ENCODE data around the gene DNASE1.

DNA sequence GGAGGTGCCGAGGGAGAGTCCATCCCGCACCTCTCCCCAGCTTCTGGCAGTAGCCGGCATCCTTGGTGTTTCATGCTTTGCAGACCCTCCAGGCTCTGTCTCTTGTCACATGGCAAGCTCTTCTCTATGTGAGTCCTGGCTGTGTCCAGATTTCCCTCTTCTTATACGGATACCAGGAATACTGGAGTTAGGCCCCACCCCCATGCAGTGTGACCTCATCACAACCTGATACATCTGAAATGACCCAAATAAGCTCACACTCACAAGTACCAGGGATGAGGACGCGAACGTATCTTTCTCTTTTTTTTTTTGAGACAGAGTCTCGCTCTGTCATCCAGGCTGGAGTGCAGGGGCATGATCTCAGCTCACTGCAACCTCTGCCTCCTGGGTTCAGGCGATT lies 39.6 kb downstream of the DNASE1 start:
- TF ChIP-seq, protein P1, sequence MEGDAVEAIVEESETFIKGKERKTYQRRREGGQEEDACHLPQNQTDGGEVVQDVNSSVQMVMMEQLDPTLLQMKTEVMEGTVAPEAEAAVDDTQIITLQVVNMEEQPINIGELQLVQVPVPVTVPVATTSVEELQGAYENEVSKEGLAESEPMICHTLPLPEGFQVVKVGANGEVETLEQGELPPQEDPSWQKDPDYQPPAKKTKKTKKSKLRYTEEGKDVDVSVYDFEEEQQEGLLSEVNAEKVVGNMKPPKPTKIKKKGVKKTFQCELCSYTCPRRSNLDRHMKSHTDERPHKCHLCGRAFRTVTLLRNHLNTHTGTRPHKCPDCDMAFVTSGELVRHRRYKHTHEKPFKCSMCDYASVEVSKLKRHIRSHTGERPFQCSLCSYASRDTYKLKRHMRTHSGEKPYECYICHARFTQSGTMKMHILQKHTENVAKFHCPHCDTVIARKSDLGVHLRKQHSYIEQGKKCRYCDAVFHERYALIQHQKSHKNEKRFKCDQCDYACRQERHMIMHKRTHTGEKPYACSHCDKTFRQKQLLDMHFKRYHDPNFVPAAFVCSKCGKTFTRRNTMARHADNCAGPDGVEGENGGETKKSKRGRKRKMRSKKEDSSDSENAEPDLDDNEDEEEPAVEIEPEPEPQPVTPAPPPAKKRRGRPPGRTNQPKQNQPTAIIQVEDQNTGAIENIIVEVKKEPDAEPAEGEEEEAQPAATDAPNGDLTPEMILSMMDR (IDR thresholded peaks at IDR 0.05): no peak
- no peak for TF ChIP-seq POLR2A (IDR thresholded peaks at IDR 0.05)
